HG03175 (cell line): ENCODE data around the gene RNF5.
A peak's percentile ranks its signal among the peaks of the same experiment; 100 is the strongest.
"Not testable (repeated sequence)": the region's sequence is repeated elsewhere in the genome, so short reads cannot be mapped to it uniquely, and the experiment has no call there.

Source experiments
- ATAC-seq: cut with Tn5 transposase; IDR thresholded peaks from one replicate; pipeline ENCODE4 v1.9.1; 2021; ENCODE audit warnings: mild to moderate bottlenecking, moderate library complexity; ENCODE audit not compliant: unreplicated experiment

RNF5 gene

DNA sequence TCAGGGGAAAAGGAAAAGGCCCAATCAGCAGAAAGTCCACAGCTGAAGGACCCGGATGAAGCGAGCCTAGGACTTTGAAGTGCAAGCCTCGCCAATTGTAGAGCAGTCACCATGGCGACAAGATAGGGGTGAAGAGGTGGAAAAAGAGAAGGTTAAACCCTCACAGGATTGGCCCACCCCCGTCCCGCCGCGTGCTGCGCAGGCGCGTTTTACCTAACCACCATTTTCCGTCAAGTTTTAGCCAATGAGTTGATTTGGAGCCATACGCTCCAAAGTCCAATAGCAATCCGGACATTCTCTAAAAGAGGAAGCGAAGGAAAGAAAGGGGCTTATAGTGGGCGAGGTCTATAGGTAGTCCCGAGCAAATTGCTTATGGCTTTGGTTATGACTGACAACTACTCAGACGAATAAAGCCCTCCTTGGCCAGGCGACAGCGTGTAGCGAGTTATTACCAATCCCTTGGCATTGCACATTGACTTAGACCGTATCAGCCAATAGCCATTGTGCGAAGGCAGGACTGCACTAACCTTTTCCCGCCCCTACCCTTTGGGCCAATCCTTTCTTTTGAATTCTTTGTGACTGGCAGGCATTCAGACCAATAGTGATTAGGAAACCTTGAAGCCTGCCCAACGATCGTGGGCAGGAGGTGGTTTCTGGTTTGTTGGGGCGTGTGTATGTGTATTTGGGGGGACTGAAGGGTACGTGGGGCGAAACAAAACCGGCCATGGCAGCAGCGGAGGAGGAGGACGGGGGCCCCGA is at the start of gene RNF5:
Gene RNF5 (plus strand): TSS at position 618 of the 759 bp plus-strand sequence. CDS start 107 bp downstream, at position 725.
- ATAC-seq: peak; percentile 81

DNA sequence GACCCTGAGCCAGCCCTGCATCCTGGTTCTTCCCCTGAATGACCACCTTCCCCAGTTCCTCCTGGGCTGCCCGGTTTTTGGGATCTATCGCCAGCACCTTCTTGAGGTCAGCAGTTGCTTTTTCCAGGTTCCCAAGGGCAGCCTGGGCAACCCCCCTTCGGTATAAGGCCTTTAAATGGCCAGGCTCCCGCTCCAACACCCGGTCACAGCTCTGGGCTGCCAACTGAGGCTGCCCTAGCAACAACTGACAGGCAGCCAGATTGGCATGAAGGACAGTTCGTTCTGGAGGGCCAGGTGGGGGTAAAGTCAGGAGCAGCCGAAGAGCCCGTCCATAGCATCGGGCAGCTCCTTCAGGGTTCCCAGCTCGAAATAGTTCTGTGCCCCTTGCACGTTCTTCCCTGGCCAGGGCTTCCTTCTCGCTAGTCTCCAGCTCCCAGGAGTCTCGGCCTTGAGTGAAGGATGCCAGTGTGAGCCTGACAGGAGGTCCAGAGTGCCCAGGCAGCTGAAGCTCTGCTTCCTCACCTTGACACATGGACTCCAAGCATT is 49.4 kb upstream of the RNF5 start:
- ATAC-seq: no peak

GRCh38 chr6:32129297-32130088 is 48.7 kb upstream of the RNF5 start:
- ATAC-seq: no peak

DNA sequence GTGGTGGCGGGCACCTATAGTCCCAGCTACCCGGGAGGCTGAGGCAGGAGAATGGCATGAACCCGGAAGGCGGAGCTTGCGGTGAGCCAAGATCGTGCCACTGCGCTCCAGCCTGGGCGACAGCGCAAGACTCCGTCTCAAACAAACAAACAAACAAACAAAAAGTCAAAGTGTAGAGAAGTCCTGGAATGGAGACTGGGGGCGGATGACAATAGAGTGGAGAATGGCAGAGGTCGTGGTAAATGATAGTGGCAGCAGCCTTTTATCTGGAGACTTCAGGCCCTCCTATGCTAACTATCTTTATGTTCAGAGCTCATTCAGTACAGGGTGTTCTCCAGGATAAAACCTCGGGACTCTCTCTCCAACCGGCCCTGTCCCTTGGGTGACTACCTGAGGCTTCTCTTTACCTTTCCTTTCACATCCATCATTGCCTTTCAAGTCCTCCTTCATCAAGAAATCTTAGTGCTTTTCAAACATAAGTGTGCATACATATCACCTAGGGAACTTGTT is 46.7 kb upstream of the RNF5 start:
- no peak for ATAC-seq

DNA sequence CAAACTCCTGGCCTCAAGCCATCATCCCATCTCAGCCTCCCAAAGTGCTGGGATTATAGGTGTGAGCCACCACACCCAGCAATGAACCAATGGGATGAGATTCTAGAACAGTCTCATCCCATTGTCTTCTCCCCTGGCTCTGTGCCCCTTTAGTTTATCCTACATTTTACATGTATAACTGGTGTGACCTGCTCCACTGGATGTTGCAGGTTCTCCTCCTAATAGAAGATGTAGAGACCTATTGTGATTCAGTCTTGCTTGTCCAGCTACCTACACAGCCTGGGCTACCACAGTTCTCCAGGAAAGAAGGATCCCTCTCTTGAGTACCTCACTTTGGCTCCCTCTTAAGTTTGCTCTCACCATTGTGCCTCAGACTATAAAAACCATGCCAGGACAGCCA is 46.1 kb upstream of the RNF5 start:
- ATAC-seq: no peak

- no peak for ATAC-seq
Observed at GRCh38 chr6:32133786-32134185, 44.4 kb upstream of the RNF5 start.

- ATAC-seq: no peak
Observed at GRCh38 chr6:32137454-32137853, 40.8 kb upstream of the RNF5 start.

DNA sequence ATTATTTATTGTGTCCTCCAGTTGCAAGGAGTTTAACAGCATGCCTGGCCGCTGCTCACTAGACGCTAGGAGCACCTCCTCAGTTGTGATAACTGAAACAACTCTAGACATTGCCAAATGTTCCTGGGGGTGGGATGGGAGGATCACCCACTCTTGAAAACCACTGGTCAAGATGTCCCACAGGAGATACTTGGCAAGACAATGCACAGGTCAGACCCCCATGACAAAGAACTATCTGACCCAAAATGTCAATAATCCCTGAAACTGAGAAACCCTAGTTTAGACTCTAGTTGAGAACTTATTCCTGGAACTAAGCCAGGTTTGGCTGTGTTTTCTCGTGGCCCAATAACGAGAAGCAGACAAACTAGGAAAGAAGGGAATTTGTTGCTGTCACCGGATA is 38.6 kb upstream of the RNF5 start:
- ATAC-seq: no peak

- ATAC-seq: no peak
Observed at GRCh38 chr6:32140420-32141046, 37.7 kb upstream of the RNF5 start.

DNA sequence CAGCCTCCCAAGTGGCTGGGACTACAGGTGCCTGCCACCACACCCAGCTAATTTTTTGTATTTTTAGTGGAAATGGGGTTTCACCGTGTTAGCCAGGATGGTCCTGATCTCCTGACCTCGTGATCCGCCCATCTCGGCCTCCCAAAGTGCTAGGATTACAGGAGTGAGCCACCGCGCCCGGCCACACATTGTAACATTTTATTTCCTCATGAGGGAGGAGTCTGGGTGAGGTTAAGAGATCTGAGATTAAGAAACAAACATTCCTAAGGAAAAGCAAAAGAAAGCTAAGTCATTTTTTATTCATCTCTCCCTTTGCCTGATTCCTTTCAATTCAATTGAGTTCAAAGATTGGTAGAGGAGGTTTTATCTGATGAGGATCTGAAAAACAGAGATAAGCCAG is 34.0 kb upstream of the RNF5 start:
- not testable (repeated sequence) for ATAC-seq

- no peak for ATAC-seq
Observed at GRCh38 chr6:32146287-32146686, 31.9 kb upstream of the RNF5 start.

DNA sequence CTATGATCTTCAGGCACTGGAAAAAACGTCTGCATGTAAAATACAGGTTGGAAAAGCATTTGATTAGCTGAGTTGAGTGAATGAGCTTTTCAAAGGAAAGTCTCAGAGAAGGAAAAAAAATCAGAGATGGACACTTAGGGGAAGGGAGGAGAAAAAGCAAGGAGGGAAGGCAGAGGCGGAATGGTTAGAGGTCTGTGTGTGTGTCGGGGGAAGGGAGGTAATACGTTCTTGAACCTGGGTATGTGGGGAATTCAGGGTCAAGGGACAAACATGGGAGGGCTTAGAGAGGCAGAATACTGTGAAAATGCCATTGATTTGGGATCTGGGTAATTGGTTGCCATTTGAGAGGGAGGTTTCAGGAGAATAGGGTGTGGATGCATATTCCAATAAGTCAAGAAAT is 31.5 kb upstream of the RNF5 start:
- no peak for ATAC-seq

DNA sequence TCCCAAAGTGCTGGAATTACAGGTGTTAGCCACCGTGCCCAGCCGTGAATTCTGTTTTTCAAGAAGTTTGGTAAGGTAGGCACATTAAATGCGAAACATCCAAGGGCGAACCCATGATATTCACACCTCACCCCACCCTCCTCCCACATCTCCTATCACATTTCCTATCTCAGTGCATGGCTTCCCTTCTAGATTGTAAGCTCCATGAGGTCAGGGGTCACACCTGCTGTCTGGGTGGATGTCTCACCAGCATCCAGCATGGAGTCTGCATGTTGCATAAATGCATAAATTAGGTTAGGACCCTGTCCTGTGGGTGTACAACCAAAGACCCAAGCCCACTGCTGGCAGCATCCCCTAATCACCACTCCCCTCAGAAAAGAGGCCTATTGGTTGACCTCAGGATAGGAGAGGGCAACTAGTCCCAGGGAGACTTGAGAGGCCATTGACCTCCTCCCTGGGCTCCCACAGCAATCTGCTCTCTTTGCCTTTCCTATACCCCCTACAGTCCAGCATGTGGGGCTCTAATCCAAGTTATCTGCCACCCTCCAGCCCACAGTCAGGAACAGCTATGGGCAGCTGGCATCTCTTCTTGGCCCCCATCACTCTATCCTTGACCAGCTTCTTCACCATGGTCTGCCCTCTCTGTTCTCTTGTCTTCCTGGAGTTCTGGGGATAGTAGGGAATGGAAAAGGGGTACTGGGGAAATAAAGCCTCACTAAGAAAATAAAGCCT is 30.6 kb upstream of the RNF5 start:
- ATAC-seq: no peak

- no peak for ATAC-seq
Observed at GRCh38 chr6:32148289-32149091, 29.7 kb upstream of the RNF5 start.

- ATAC-seq: no peak
Observed at GRCh38 chr6:32149092-32149755, 29.0 kb upstream of the RNF5 start.

DNA sequence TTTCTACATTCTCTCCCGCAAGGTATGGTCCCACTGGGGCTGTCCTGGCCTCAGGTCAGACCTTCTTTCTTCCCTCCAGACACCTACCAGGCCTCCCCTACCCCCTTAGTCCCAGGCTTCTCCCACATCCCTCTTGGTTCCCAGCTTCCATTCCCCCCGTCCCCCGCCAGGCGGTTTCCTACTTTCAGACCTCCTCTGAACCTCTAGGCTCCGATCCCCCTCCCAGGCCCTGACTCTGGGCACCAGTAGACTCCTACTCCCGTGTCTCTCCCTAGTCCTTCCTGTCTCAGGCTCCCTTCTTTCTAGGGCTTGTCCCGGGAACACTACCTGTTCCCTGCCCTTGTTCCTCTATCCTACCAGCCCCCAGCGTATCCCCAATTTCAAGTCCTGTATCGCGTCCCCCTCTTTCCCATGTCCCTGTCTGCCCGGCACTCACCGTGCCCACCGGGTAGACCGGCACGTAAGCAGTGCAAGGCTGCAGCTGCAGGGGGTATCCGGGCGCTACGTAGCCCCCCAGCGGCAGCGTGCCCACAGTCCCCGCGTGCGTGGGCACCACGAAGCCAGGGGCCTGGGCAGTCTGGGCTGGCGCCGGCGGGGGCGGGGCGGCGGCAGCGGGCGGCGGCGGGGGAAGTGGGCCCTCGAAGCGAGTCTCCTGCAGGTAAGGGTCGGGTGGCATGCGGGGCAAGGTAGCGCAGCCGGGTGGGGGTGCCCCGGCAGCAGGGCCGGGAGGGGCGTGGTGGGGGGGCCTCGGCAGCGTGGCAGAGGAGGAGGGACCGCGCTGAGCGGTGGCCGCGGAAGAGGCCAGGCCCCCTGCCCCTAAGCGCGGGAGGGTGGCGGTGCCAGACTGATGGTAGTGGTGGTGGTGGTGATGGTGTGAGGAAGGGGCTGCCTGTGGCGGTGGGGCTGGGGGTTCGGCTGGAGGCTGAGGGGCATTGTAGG is 28.0 kb upstream of the RNF5 start:
- no peak for ATAC-seq

- ATAC-seq: no peak
Observed at GRCh38 chr6:32151181-32151862, 26.9 kb upstream of the RNF5 start.
